HEK293T (cell line): ENCODE data around the gene NTN4.
"Not testable (repeated sequence)": the region's sequence is repeated elsewhere in the genome, so short reads cannot be mapped to it uniquely, and the experiment has no call there.

Experiments used
- ARNT ChIP-seq: fragments of 450-650 bp; IDR thresholded peaks from 2 replicates; pipeline ENCODE4 v1.6.1; 2017; ENCODE audit warnings: mild to moderate bottlenecking
- BHLHE40 ChIP-seq: fragments of 450-650 bp; IDR thresholded peaks from 2 replicates; pipeline ENCODE4 v1.6.1; 2016; ENCODE audit warnings: mild to moderate bottlenecking, moderate library complexity, borderline replicate concordance
- CTBP1 ChIP-seq: fragments of 450-650 bp; IDR thresholded peaks from 2 replicates; pipeline ENCODE4 v1.6.1; 2016; ENCODE audit warnings: borderline replicate concordance
- ELF4 ChIP-seq: fragments of 450-650 bp; IDR thresholded peaks from 2 replicates; pipeline ENCODE4 v1.6.1; 2017; ENCODE audit warnings: antibody characterized with exemption
- FOXK2 ChIP-seq: fragments of 450-650 bp; IDR thresholded peaks from 2 replicates; pipeline ENCODE4 v1.6.1; 2016; ENCODE audit warnings: mild to moderate bottlenecking
- FOXM1 ChIP-seq: fragments of 450-650 bp; IDR thresholded peaks from 2 replicates; pipeline ENCODE4 v1.6.1; 2017; ENCODE audit warnings: mild to moderate bottlenecking, borderline replicate concordance
- HDGF ChIP-seq: fragments of 450-650 bp; IDR thresholded peaks from 2 replicates; pipeline ENCODE4 v1.6.1; 2017; ENCODE audit warnings: antibody characterized with exemption, borderline replicate concordance
- L3MBTL2 ChIP-seq: fragments of 450-650 bp; conservative IDR thresholded peaks from 2 replicates; pipeline ENCODE4 v1.6.1; 2016; ENCODE audit warnings: mild to moderate bottlenecking
- NFRKB ChIP-seq: fragments of 450-650 bp; IDR thresholded peaks from 2 replicates; pipeline ENCODE4 v1.6.1; 2016; ENCODE audit warnings: mild to moderate bottlenecking, moderate library complexity
- SP1 ChIP-seq: fragments of 450-650 bp; IDR thresholded peaks from 2 replicates; pipeline ENCODE4 v1.6.1; 2017
- SUZ12 ChIP-seq: fragments of 450-650 bp; IDR thresholded peaks from 2 replicates; pipeline ENCODE4 v1.6.1; 2016; ENCODE audit warnings: mild to moderate bottlenecking
- TARDBP ChIP-seq: fragments of 450-650 bp; IDR thresholded peaks from 2 replicates; pipeline ENCODE4 v1.6.1; 2016
- ZNF384 ChIP-seq: fragments of 450-650 bp; IDR thresholded peaks from 2 replicates; pipeline ENCODE4 v1.6.1; 2016
- TF ChIP-seq, protein P1 (sequence below): fragments of 450-650 bp; IDR thresholded peaks from 2 replicates; pipeline ENCODE4 v1.6.1; 2016

GRCh38 chr12:95616470-95616869, 174.1 kb downstream of the NTN4 start:
- not testable (repeated sequence) for TF ChIP-seq CTBP1, NFRKB, FOXK2, SUZ12, L3MBTL2, ZNF384, HDGF, BHLHE40, TARDBP, ARNT, FOXM1, SP1, ELF4
- TF ChIP-seq, protein P1, sequence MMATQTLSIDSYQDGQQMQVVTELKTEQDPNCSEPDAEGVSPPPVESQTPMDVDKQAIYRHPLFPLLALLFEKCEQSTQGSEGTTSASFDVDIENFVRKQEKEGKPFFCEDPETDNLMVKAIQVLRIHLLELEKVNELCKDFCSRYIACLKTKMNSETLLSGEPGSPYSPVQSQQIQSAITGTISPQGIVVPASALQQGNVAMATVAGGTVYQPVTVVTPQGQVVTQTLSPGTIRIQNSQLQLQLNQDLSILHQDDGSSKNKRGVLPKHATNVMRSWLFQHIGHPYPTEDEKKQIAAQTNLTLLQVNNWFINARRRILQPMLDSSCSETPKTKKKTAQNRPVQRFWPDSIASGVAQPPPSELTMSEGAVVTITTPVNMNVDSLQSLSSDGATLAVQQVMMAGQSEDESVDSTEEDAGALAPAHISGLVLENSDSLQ, result not testable (repeated sequence)
